Activated CD8-positive, alpha-beta T cell treated with anti-CD3 and anti-CD28 coated beads for 36 hours (primary cell): ENCODE measurements around the gene CAMK2N2. TPM values are rescaled to one million over a fixed set of nuclear protein-coding genes. Genes with fewer than 3 reads are reported as not detected.
"Not testable (repeated sequence)": the region's sequence is repeated elsewhere in the genome, so short reads cannot be mapped to it uniquely, and the experiment has no call there.

Experiments used
- ATAC-seq: fragments of 200-7000 bp; cut with Tn5 transposase; one replicate; pipeline ENCODE4 v1.10.0; 2021; ENCODE audit warnings: mild to moderate bottlenecking, moderate library complexity
- CTCF ChIA-PET: fragments of 350-600 bp; sonication (Branson Sonifier 250); formaldehyde crosslinking; loops from one replicate; lab custom pipeline; 2021; ENCODE audit warnings: antibody characterized with exemption; lab: Charles Lee
- POLR2A ChIA-PET: fragments of 350-600 bp; sonication (Branson Sonifier 250); formaldehyde crosslinking; loops from one replicate; lab custom pipeline; 2021; ENCODE audit warnings: antibody characterized with exemption; lab: Charles Lee
- DNase-seq: peaks from one replicate; pipeline ENCODE4 v3.0.0-alpha.2; 2020
- H3K27ac Mint-ChIP-seq: one replicate; pipeline ENCODE4 v1.8.0; 2021; ENCODE audit warnings: mild to moderate bottlenecking, mixed read lengths
- H3K27me3 Mint-ChIP-seq: one replicate; pipeline ENCODE4 v1.8.0; 2021; ENCODE audit warnings: mixed read lengths
- H3K36me3 Mint-ChIP-seq: one replicate; pipeline ENCODE4 v1.8.0; 2021; ENCODE audit warnings: low read depth, mixed read lengths
- H3K4me1 Mint-ChIP-seq: one replicate; pipeline ENCODE4 v1.8.0; 2021; ENCODE audit warnings: low read depth, mixed read lengths
- H3K4me3 Mint-ChIP-seq: one replicate; pipeline ENCODE4 v1.8.0; 2021; ENCODE audit warnings: mild to moderate bottlenecking, moderate library complexity, mixed read lengths
- H3K9me3 Mint-ChIP-seq: one replicate; pipeline ENCODE4 v1.8.0; 2021; ENCODE audit warnings: mixed read lengths
- intact Hi-C: fragments of 100-400 bp; cut with micrococcal nuclease; formaldehyde crosslinking; loops from one replicate; pipeline ENCODE4 v1.10.0; 2022
- total RNA-seq, 2 experiments: library from RNA; stranded (reverse); gene quantifications; one replicate each; pipeline ENCODE4 v1.2.3, GENCODE V29; 2021
- TF ChIP-seq, protein P1 (sequence below): fragments of 200-600 bp; IDR thresholded peaks from one replicate; pipeline ENCODE4 v1.8.0; 2022; ENCODE audit warnings: antibody characterized with exemption, mild to moderate bottlenecking

Gene CAMK2N2
- total RNA-seq, 2 experiments from 2014 or later: 0.18 to 0.22 TPM

DNA sequence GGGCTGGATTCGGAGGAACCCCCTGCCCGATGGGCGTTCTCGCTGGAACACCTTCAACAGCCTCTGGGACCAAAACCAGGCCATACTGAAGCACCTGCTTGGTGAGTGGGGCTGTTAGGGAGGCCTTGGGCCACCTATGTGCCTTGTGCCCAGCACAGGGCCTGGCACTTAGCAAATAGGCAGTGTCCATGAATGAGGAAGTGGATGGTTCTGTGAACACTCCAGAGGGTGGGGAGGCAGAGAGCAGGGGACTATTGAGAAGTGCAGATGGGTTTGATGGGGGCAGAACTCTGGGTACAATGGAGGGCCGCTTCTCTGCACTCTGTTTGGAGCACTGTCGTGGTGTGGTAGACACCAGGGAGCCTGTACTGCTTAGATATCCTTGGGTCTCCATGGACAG is 16.0 kb upstream of the CAMK2N2 start:
- peaks cover 5% of the 10 kb centered on the region for H3K4me1 Mint-ChIP-seq
- H3K27ac Mint-ChIP-seq: no peak overlapping the region
- no peaks in the 10 kb centered on the region for H3K36me3 Mint-ChIP-seq
- TF ChIP-seq, protein P1, sequence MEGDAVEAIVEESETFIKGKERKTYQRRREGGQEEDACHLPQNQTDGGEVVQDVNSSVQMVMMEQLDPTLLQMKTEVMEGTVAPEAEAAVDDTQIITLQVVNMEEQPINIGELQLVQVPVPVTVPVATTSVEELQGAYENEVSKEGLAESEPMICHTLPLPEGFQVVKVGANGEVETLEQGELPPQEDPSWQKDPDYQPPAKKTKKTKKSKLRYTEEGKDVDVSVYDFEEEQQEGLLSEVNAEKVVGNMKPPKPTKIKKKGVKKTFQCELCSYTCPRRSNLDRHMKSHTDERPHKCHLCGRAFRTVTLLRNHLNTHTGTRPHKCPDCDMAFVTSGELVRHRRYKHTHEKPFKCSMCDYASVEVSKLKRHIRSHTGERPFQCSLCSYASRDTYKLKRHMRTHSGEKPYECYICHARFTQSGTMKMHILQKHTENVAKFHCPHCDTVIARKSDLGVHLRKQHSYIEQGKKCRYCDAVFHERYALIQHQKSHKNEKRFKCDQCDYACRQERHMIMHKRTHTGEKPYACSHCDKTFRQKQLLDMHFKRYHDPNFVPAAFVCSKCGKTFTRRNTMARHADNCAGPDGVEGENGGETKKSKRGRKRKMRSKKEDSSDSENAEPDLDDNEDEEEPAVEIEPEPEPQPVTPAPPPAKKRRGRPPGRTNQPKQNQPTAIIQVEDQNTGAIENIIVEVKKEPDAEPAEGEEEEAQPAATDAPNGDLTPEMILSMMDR: no peak
- DNase-seq: no peak
- no peak overlapping the region for H3K4me3 Mint-ChIP-seq
- POLR2A ChIA-PET: no interaction called here
- CTCF ChIA-PET: interaction anchor here (1.4 kb wide), 1 partner anchor 12 kb away, joined by 3 read pairs; no protein-coding TSS in a partner anchor
- no peak for ATAC-seq
- H3K27me3 Mint-ChIP-seq: peaks cover 27% of the 10 kb centered on the region
- intact Hi-C loops: no loop called here
- no peaks in the 10 kb centered on the region for H3K9me3 Mint-ChIP-seq

DNA sequence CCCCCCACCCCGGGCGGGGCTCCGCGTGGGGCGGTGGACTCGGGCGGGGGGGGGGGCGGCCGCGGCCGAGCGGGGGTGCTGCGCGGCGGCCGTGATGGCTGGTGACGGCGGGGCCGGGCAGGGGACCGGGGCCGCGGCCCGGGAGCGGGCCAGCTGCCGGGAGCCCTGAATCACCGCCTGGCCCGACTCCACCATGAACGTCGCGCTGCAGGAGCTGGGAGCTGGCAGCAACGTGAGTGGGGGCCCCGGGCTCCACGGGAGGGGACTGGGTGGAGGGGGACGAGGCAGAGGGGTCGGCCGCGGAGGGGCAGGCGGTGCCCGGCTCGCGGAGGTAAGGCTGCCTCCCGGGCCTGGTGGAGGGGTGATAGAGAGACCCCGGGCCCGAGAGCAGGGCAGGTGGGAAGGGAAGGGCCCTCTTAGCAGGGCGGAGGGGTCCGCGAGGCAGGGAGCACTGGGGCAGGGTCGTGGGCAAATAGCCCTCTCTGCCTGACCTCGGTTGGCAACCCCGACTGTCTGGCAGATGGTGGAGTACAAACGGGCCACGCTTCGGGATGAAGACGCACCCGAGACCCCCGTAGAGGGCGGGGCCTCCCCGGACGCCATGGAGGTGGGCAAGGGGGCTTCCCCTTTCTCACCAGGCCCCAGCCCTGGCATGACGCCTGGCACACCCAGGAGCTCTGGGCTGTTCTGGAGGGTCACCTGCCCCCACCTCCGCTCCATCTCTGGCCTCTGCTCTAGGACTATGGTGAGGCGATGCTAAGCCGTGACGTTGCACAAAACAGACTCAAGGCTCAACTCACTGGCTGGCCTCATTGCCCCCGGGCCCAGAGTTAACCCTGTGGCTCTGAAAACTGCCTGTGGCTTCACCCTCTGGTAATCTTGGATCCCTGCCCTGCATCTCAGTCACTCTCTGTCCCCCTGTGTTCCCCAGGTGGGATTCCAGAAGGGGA is 14.9 kb upstream of the CAMK2N2 start, which contains the start of gene ECE2:
Gene ECE2 (plus strand): TSS at position 62 of the 950 bp plus-strand sequence. CDS start 132 bp downstream, at position 194.
- peaks cover 30% of the 10 kb centered on the region for H3K27me3 Mint-ChIP-seq
- TF ChIP-seq, protein P1: no peak
- intact Hi-C loops: no loop called here
- ATAC-seq (no peak), DNase-seq (no peak)
- H3K4me1 Mint-ChIP-seq: peaks cover 5% of the 10 kb centered on the region
- H3K36me3 Mint-ChIP-seq: no peaks in the 10 kb centered on the region
- H3K4me3 Mint-ChIP-seq: no peak within 1 kb of the TSS
- H3K27ac Mint-ChIP-seq: no peak within 1 kb of the TSS
- ChIA-PET CTCF (interaction anchor here (1.4 kb wide), 1 partner anchor 13 kb away, joined by 3 read pairs; no protein-coding TSS in a partner anchor), POLR2A (no interaction called here)
- H3K9me3 Mint-ChIP-seq: no peaks in the 10 kb centered on the region

DNA sequence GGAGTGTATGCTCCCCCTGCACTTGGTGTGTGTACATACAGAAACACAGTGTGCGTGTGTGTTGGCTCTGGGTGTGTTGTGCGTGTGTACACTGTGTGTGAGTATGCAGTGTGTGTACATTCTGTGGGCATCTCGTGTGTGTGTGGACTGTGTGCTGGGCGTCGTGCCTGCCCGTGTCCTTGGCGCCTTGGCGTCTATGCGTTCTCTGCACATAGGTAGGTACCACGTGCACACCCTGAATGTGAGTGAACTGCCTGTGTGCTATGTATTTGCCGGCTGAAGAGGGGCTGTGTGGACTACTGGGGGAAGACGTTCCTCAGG is 14.0 kb upstream of the CAMK2N2 start:
- no peak overlapping the region for H3K27ac Mint-ChIP-seq
- no peaks in the 10 kb centered on the region for H3K36me3 Mint-ChIP-seq
- H3K4me3 Mint-ChIP-seq: no peak overlapping the region
- H3K4me1 Mint-ChIP-seq: peaks cover 5% of the 10 kb centered on the region
- intact Hi-C loops: no loop called here
- no peaks in the 10 kb centered on the region for H3K9me3 Mint-ChIP-seq
- no peak for ATAC-seq
- H3K27me3 Mint-ChIP-seq: peaks cover 30% of the 10 kb centered on the region
- TF ChIP-seq, protein P1: no peak
- ChIA-PET POLR2A (no interaction called here), CTCF (no interaction called here)
- no peak for DNase-seq

DNA sequence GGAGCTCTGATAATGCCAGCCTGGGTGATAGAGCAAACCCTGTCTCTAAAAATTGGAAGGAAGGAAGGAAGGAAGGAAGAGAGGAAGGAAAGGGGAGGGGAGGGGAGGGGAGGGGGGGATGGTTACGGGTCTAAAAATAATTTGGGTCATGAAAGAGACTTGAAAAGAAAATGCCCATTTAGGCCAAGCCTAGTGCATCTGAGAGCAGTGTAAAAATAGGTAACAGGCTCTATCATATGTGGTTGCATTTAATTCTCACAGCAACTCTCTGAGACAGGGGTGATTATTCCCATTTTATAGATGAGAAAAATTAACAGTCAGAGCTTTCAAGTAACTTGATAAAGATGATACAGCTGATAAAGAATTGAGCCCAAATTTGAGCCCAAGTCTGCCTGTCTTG is 10.9 kb upstream of the CAMK2N2 start:
- Mint-ChIP-seq H3K27me3 (peaks cover 29% of the 10 kb centered on the region), H3K36me3 (no peaks in the 10 kb centered on the region), H3K4me3 (no peak overlapping the region), H3K27ac (no peak overlapping the region), H3K9me3 (peaks cover 1% of the 10 kb centered on the region), H3K4me1 (peaks cover 5% of the 10 kb centered on the region)
- POLR2A ChIA-PET: no interaction called here
- ATAC-seq (no peak), DNase-seq (no peak)
- TF ChIP-seq, protein P1: no peak
- CTCF ChIA-PET: interaction anchor here (2.3 kb wide), 1 partner anchor 45 kb away, joined by 10 read pairs; no protein-coding TSS in a partner anchor
- intact Hi-C loops: no loop called here

DNA sequence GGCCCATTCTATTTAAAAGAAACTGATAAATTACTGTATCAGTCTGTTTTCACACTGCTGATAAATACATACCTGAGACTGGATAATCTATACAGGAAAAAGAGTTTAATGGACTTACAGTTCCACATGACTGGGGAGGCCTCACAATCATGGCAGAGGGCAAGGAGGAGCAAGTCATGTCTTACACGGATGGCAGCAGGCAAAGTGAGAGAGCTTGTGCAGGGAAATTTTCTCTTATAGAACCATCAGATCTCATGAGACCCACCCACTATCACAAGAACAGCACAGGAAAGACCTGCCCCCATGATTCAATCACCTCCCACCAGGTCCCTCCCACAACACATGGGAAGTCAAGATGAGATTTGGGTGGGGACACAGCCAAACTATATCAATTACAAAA is 5.9 kb upstream of the CAMK2N2 start:
- ATAC-seq, H3K36me3 Mint-ChIP-seq, H3K27ac Mint-ChIP-seq, H3K4me3 Mint-ChIP-seq, intact Hi-C loops, H3K9me3 Mint-ChIP-seq, H3K4me1 Mint-ChIP-seq, DNase-seq: not testable (repeated sequence)
- POLR2A ChIA-PET: interaction anchor here (0.6 kb wide), 1 partner anchor 704 kb away, joined by 3 read pairs; no protein-coding TSS in a partner anchor
- peaks cover 33% of the 10 kb centered on the region for H3K27me3 Mint-ChIP-seq
- CTCF ChIA-PET: interaction anchor here (1.3 kb wide), 1 partner anchor 41 kb away, joined by 3 read pairs; no protein-coding TSS in a partner anchor
